DND-41 (cell line): ENCODE measurements around the gene SMYD4.

Experiments
- ATAC-seq: fragments of 200-7000 bp; cut with Tn5 transposase; 3 replicates; pipeline ENCODE4 v1.9.1; 2021; ENCODE audit warnings: low read depth; ENCODE audit not compliant: insufficient read depth
- DNase-seq: peaks from one replicate; pipeline ENCODE4 v3.0.0-alpha.2; 2020
- H2AFZ ChIP-seq: 2 replicates; pipeline ENCODE4 v1.6.0; 2012; ENCODE audit warnings: low read depth, low read length
- H3K27ac ChIP-seq: 2 replicates; pipeline ENCODE4 v1.5.1; 2012; ENCODE audit warnings: low read length, inconsistent platforms
- H3K27me3 ChIP-seq: fragments of 200-600 bp; sonication (generic); 2 replicates; pipeline ENCODE4 v1.6.0; 2012; ENCODE audit warnings: low read length, mild to moderate bottlenecking, inconsistent platforms; ENCODE audit not compliant: insufficient read depth, poor library complexity
- H3K36me3 ChIP-seq: 2 replicates; pipeline ENCODE4 v1.5.1; 2012; ENCODE audit warnings: low read length, inconsistent platforms; ENCODE audit not compliant: insufficient read depth
- H3K4me1 ChIP-seq: 2 replicates; pipeline ENCODE4 v1.5.1; 2012; ENCODE audit warnings: mild to moderate bottlenecking, low read length; ENCODE audit not compliant: insufficient read depth
- H3K4me2 ChIP-seq: 2 replicates; pipeline ENCODE4 v1.6.0; 2012; ENCODE audit warnings: mild to moderate bottlenecking, moderate library complexity, low read length, inconsistent platforms; ENCODE audit not compliant: insufficient read depth
- H3K4me3 ChIP-seq, 2 experiments: fragments of 200-600 bp in 1 of 2; shearing (Covaris generic) in 1 of 2; 2 replicates each; pipeline ENCODE4 v1.5.1; 2012 to 2016; ENCODE audit warnings: inconsistent platforms in 2 of 2, low read length in 2 of 2, mild to moderate bottlenecking in 2 of 2, low read depth in 1 of 2, moderate library complexity in 1 of 2
- H3K79me2 ChIP-seq: 2 replicates; pipeline ENCODE4 v1.6.0; 2012; ENCODE audit warnings: low read length, inconsistent platforms; ENCODE audit not compliant: insufficient read depth
- H3K9ac ChIP-seq: 2 replicates; pipeline ENCODE4 v1.6.0; 2012; ENCODE audit warnings: low read depth, mild to moderate bottlenecking, inconsistent platforms, low read length, moderate library complexity
- H3K9me3 ChIP-seq: 2 replicates; pipeline ENCODE4 v1.5.1; 2012; ENCODE audit warnings: low read length, moderate library complexity, mild to moderate bottlenecking, inconsistent platforms; ENCODE audit not compliant: insufficient read depth, severe bottlenecking
- H4K20me1 ChIP-seq: 2 replicates; pipeline ENCODE4 v1.6.0; 2012; ENCODE audit warnings: low read length; ENCODE audit not compliant: insufficient read depth
- EZH2 ChIP-seq: IDR thresholded peaks from 3 replicates; pipeline ENCODE4 v1.6.1; 2012; ENCODE audit warnings: borderline replicate concordance, low read depth, mild to moderate bottlenecking, moderate library complexity, low read length, inconsistent platforms; ENCODE audit not compliant: severe bottlenecking
- TF ChIP-seq, protein P1 (sequence below): IDR thresholded peaks from 2 replicates; pipeline ENCODE4 v1.5.1; 2012; ENCODE audit warnings: borderline replicate concordance, low read length, moderate library complexity, mild to moderate bottlenecking; ENCODE audit not compliant: poor library complexity, severe bottlenecking; ENCODE audit errors: extremely low read depth

Gene SMYD4

GRCh38 chr17:1847191-1847590 lies 17.5 kb upstream of the SMYD4 start:
- Histone ChIP-seq H3K9me3 (no peaks in the 10 kb centered on the region), H2AFZ (no peak overlapping the region), H4K20me1 (peaks cover 10% of the 10 kb centered on the region; the same call in 1 of the 2 replicates), H3K4me1 (no peaks in the 10 kb centered on the region), H3K79me2 (peaks cover 16% of the 10 kb centered on the region), H3K4me2 (no peak overlapping the region), H3K27me3 (no peaks in the 10 kb centered on the region), H3K4me3 (no peak overlapping the region), H3K27ac (0 out of 2 replicates have a peak overlapping the region, but pooled peaks have one; percentile 31), H3K36me3 (peaks cover 89% of the 10 kb centered on the region), H3K9ac (no peak overlapping the region)
- DNase-seq (no peak), ATAC-seq (no peak)
- no peak for TF ChIP-seq EZH2
- TF ChIP-seq, protein P1, sequence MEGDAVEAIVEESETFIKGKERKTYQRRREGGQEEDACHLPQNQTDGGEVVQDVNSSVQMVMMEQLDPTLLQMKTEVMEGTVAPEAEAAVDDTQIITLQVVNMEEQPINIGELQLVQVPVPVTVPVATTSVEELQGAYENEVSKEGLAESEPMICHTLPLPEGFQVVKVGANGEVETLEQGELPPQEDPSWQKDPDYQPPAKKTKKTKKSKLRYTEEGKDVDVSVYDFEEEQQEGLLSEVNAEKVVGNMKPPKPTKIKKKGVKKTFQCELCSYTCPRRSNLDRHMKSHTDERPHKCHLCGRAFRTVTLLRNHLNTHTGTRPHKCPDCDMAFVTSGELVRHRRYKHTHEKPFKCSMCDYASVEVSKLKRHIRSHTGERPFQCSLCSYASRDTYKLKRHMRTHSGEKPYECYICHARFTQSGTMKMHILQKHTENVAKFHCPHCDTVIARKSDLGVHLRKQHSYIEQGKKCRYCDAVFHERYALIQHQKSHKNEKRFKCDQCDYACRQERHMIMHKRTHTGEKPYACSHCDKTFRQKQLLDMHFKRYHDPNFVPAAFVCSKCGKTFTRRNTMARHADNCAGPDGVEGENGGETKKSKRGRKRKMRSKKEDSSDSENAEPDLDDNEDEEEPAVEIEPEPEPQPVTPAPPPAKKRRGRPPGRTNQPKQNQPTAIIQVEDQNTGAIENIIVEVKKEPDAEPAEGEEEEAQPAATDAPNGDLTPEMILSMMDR = no peak

DNA sequence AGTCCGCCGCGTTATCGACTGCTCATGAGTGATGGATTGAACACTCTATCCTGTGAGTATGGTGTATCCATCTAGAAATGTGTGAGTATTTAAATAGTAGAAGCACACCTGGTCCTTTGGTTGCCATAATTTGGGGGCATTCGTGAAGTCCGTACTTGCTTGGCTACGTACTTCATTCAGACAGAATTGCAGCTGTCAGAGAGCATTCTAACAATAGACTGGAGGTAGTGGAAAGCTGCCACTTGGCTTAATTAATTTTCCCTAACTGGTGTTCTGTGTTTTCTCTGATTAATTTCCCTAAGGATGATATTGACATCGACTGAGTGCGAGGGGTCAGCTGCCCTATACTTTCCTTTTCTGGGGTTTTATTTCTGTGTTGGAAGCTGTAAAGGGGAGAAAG lies 14.2 kb upstream of the SMYD4 start:
- Histone ChIP-seq H3K4me2 (no peak overlapping the region), H3K4me3 (no peak overlapping the region), H2AFZ (no peak overlapping the region), H3K9me3 (no peaks in the 10 kb centered on the region), H3K36me3 (peaks cover 63% of the 10 kb centered on the region), H3K27me3 (no peaks in the 10 kb centered on the region), H3K4me1 (no peaks in the 10 kb centered on the region), H4K20me1 (peaks cover 19% of the 10 kb centered on the region; the same call in 1 of the 2 replicates), H3K27ac (no peak overlapping the region), H3K9ac (no peak overlapping the region), H3K79me2 (peaks cover 46% of the 10 kb centered on the region)
- ATAC-seq (no peak), DNase-seq (no peak)
- TF ChIP-seq, protein P1 = no peak
- no peak for TF ChIP-seq EZH2

- no peak for ATAC-seq
- H3K27me3 ChIP-seq = no peaks in the 10 kb centered on the region
- H4K20me1 ChIP-seq = peaks cover 19% of the 10 kb centered on the region; the same call in 1 of the 2 replicates
- H2AFZ ChIP-seq = no peak overlapping the region
- no peak overlapping the region for H3K4me2 ChIP-seq
- H3K79me2 ChIP-seq = peaks cover 85% of the 10 kb centered on the region
- H3K36me3 ChIP-seq = peaks cover 40% of the 10 kb centered on the region
- H3K4me3 ChIP-seq = no peak overlapping the region
- no peaks in the 10 kb centered on the region for H3K4me1 ChIP-seq
- no peak for DNase-seq
- H3K9ac ChIP-seq = no peak overlapping the region
- no peak overlapping the region for H3K27ac ChIP-seq
- TF ChIP-seq, protein P1 = no peak
- no peak for TF ChIP-seq EZH2
- H3K9me3 ChIP-seq = no peaks in the 10 kb centered on the region
Measured at GRCh38 chr17:1839516-1839915, 9.8 kb upstream of the SMYD4 start.
